Renal cortex interstitium (tissue), 15 donors: ENCODE results near the gene SPZ1. TPM values are rescaled to one million over a fixed set of nuclear protein-coding genes. Genes with fewer than 3 reads are reported as not detected.
A peak's percentile ranks its signal among the peaks of the same experiment; 100 is the strongest.
"Not testable (repeated sequence)": the region's sequence is repeated elsewhere in the genome, so short reads cannot be mapped to it uniquely, and the experiment has no call there.

Source experiments
- DNase-seq, 11 donors: peaks; one replicate each; pipeline ENCODE4 v3.0.0-alpha.2; 2013; ENCODE audit warnings: low read depth in 9 of 11, low spot score in 4 of 11; ENCODE audit errors: extremely low read depth in 1 of 11
- long read RNA-seq, 16 experiments: transcript quantifications; one replicate each; lab custom pipeline, GENCODE V29; 2026
- polyA plus RNA-seq, 3 donors: library from polyadenylated mRNA; unstranded; fragments of 120-200 nt; gene quantifications; one replicate each; pipeline ENCODE4 v1.2.1, GENCODE V29; 2013; ENCODE audit not compliant: insufficient read length in 3 of 3

Gene SPZ1
- not detected for polyA plus RNA-seq
- long read RNA-seq, donor 1: 0 reads
- long read RNA-seq, donor 2: 0 reads
- long read RNA-seq, donor 3: 0 reads
- long read RNA-seq, donor 4: 0 reads
- long read RNA-seq, donor 5: 0 reads
- long read RNA-seq, donor 6: 0 reads
- long read RNA-seq, donor 7: 0 reads
- long read RNA-seq, donor 8: 0 reads
- long read RNA-seq, donor 9: 0 reads
- long read RNA-seq, donor 10: 0 reads
- long read RNA-seq, donor 11: 0 reads
- long read RNA-seq, donor 12: 0 reads
- long read RNA-seq, donor 13: 0 reads
- long read RNA-seq, donor 14: 0 reads
- long read RNA-seq, donor 15: 0 reads
- long read RNA-seq, donor 16: 0 reads

GRCh38 chr5:80319702-80320101 is at the start of gene SPZ1:
Gene SPZ1, plus strand, starts transcription at chr5:80320002. Its CDS starts 214 bp downstream, at chr5:80320216.
- DNase-seq: no peak

GRCh38 chr5:80270543-80270942 is 49.3 kb upstream of the SPZ1 start:
- not testable (repeated sequence) for DNase-seq

GRCh38 chr5:80275347-80275746 is 44.5 kb upstream of the SPZ1 start:
- peak in 3 of 11 donors; percentile 31 to 47 (median 47) for DNase-seq

- no peak for DNase-seq
These were observed 43.6 kb upstream of the SPZ1 start for GRCh38 chr5:80276186-80276585.

GRCh38 chr5:80277191-80277590 is 42.6 kb upstream of the SPZ1 start:
- DNase-seq: no peak

GRCh38 chr5:80282054-80282453 is 37.7 kb upstream of the SPZ1 start:
- DNase-seq: no peak

- DNase-seq: no peak
These were observed 36.4 kb upstream of the SPZ1 start for GRCh38 chr5:80283360-80283759.

- DNase-seq: no peak
These were observed 35.1 kb upstream of the SPZ1 start for GRCh38 chr5:80284720-80285119.

- no peak for DNase-seq
These were observed 31.6 kb upstream of the SPZ1 start for GRCh38 chr5:80288177-80288576.

GRCh38 chr5:80289320-80289719 is 30.5 kb upstream of the SPZ1 start:
- DNase-seq: no peak

GRCh38 chr5:80291761-80292160 is 28.0 kb upstream of the SPZ1 start:
- DNase-seq: no peak

GRCh38 chr5:80296121-80296520 is 23.7 kb upstream of the SPZ1 start:
- no peak for DNase-seq

GRCh38 chr5:80299601-80300000 is 20.2 kb upstream of the SPZ1 start:
- no peak for DNase-seq

GRCh38 chr5:80300125-80300524 is 19.7 kb upstream of the SPZ1 start:
- DNase-seq: no peak

GRCh38 chr5:80300796-80301195 is 19.0 kb upstream of the SPZ1 start:
- not testable (repeated sequence) for DNase-seq

GRCh38 chr5:80301342-80301741 is 18.5 kb upstream of the SPZ1 start:
- not testable (repeated sequence) for DNase-seq

- no peak for DNase-seq
These were observed 17.2 kb upstream of the SPZ1 start for GRCh38 chr5:80302636-80303035.

GRCh38 chr5:80308526-80308925 is 11.3 kb upstream of the SPZ1 start:
- no peak for DNase-seq

GRCh38 chr5:80309871-80310665 is 9.7 kb upstream of the SPZ1 start:
- no peak for DNase-seq

- DNase-seq: no peak
These were observed 4.6 kb upstream of the SPZ1 start for GRCh38 chr5:80315244-80315643.
